Measurements from ENCODE around the gene GBA2. TPM values are rescaled to one million over a fixed set of nuclear protein-coding genes. Genes with fewer than 3 reads are reported as not detected.

The GBA2 gene
- polyA plus RNA-seq, 1 donor (not counting 4 experiments of a cell fraction or from before 2014, with no cell fraction given) = 31.7 TPM

GRCh38 chr9:35771075-35771433 lies 22.0 kb upstream of the GBA2 start:
- Histone ChIP-seq H3K9me1 (ENCODE audit: control insufficient read depth, extremely low read depth, insufficient read depth, low read length) (no peaks in the 10 kb centered on the region), H3K4me2 (ENCODE audit: control insufficient read depth, extremely low read depth, insufficient read depth, low read depth, low read length) (no peak overlapping the region), H2AFZ (ENCODE audit: control insufficient read depth, low read length) (no peak overlapping the region), H3K27ac (ENCODE audit: control insufficient read depth, insufficient read depth, low read length) (no peak overlapping the region), H3K9ac (ENCODE audit: control insufficient read depth, extremely low read depth, insufficient read depth, low read length) (no peak overlapping the region), H3K79me2 (ENCODE audit: control insufficient read depth, insufficient read depth, low read length) (no peaks in the 10 kb centered on the region), H3K27me3 (ENCODE audit: control insufficient read depth, extremely low read depth, insufficient read depth, low read length) (no peaks in the 10 kb centered on the region), H4K20me1 (ENCODE audit: control insufficient read depth, extremely low read depth, insufficient read depth, low read length) (no peaks in the 10 kb centered on the region), H3K4me3 (ENCODE audit: control insufficient read depth in 2 of 3, extremely low read depth in 1 of 3, insufficient read depth in 2 of 3, low read depth in 1 of 3, low read length in 3 of 3) (no peak overlapping the region), H3K4me1 (ENCODE audit: control insufficient read depth, extremely low read depth, insufficient read depth, low read length) (peaks cover 11% of the 10 kb centered on the region), H3K36me3 (ENCODE audit: control insufficient read depth in 2 of 2, extremely low read depth in 1 of 2, insufficient read depth in 2 of 2, low read length in 2 of 2) (no peaks in the 10 kb centered on the region), H3K9me3 (ENCODE audit: control insufficient read depth, low read depth, low read length) (no peaks in the 10 kb centered on the region)
- no peak for TF ChIP-seq EZH2 (IDR thresholded peaks at IDR 0.05; ENCODE audit: low read length)
- no peak for TF ChIP-seq CTCF (optimal IDR thresholded peaks at IDR 0.05 in 1 of 3, IDR thresholded peaks at IDR 0.05 in 1 of 3, conservative IDR thresholded peaks at IDR 0.05 in 1 of 3; ENCODE audit: extremely low read depth in 1 of 3, insufficient read depth in 2 of 3, low read length in 3 of 3)
- FAIRE-seq = no peak
- no peak for DNase-seq (ENCODE audit: low read depth, low spot score)
- dilution Hi-C loops (cut with MboI; ENCODE audit: extremely low pct_ligation_motif_present, low sequenced_read_pairs) = no loop called here

GRCh38 chr9:35769763-35770162 lies 20.7 kb upstream of the GBA2 start:
- Histone ChIP-seq H3K27me3 (ENCODE audit: control insufficient read depth, extremely low read depth, insufficient read depth, low read length) (no peaks in the 10 kb centered on the region), H3K9me1 (ENCODE audit: control insufficient read depth, extremely low read depth, insufficient read depth, low read length) (no peaks in the 10 kb centered on the region), H3K4me1 (ENCODE audit: control insufficient read depth, extremely low read depth, insufficient read depth, low read length) (peaks cover 11% of the 10 kb centered on the region), H3K36me3 (ENCODE audit: control insufficient read depth in 2 of 2, extremely low read depth in 1 of 2, insufficient read depth in 2 of 2, low read length in 2 of 2) (no peaks in the 10 kb centered on the region), H3K4me2 (ENCODE audit: control insufficient read depth, extremely low read depth, insufficient read depth, low read depth, low read length) (no peak overlapping the region), H3K27ac (ENCODE audit: control insufficient read depth, insufficient read depth, low read length) (no peak overlapping the region), H4K20me1 (ENCODE audit: control insufficient read depth, extremely low read depth, insufficient read depth, low read length) (no peaks in the 10 kb centered on the region), H3K9ac (ENCODE audit: control insufficient read depth, extremely low read depth, insufficient read depth, low read length) (no peak overlapping the region), H3K79me2 (ENCODE audit: control insufficient read depth, insufficient read depth, low read length) (no peaks in the 10 kb centered on the region), H3K9me3 (ENCODE audit: control insufficient read depth, low read depth, low read length) (no peaks in the 10 kb centered on the region), H2AFZ (ENCODE audit: control insufficient read depth, low read length) (no peak overlapping the region), H3K4me3 (ENCODE audit: control insufficient read depth in 2 of 3, extremely low read depth in 1 of 3, insufficient read depth in 2 of 3, low read depth in 1 of 3, low read length in 3 of 3) (no peak overlapping the region)
- dilution Hi-C loops (cut with MboI; ENCODE audit: extremely low pct_ligation_motif_present, low sequenced_read_pairs) = no loop called here
- DNase-seq (ENCODE audit: low read depth, low spot score) (no peak), FAIRE-seq (no peak)
- TF ChIP-seq EZH2 (IDR thresholded peaks at IDR 0.05; ENCODE audit: low read length) (no peak), CTCF (optimal IDR thresholded peaks at IDR 0.05 in 1 of 3, IDR thresholded peaks at IDR 0.05 in 1 of 3, conservative IDR thresholded peaks at IDR 0.05 in 1 of 3; ENCODE audit: extremely low read depth in 1 of 3, insufficient read depth in 2 of 3, low read length in 3 of 3) (no peak)
